Lower leg skin (tissue), 3 donors: ENCODE measurements around the gene LAMTOR5.

Experiments
- POLR2A ChIP-seq, 2 donors: fragments of 450-650 bp; IDR thresholded peaks; one replicate each; pipeline ENCODE4 v1.6.1; 2016 to 2017; ENCODE audit warnings: antibody characterized with exemption in 2 of 2, mild to moderate bottlenecking in 1 of 2, moderate library complexity in 1 of 2
- TF ChIP-seq, protein P1 (sequence below), 3 donors: fragments of 450-650 bp; IDR thresholded peaks; one replicate each; pipeline ENCODE4 v1.5.1; 2016; ENCODE audit warnings: antibody characterized with exemption in 3 of 3, mild to moderate bottlenecking in 3 of 3, moderate library complexity in 2 of 3

- TF ChIP-seq, protein P1, sequence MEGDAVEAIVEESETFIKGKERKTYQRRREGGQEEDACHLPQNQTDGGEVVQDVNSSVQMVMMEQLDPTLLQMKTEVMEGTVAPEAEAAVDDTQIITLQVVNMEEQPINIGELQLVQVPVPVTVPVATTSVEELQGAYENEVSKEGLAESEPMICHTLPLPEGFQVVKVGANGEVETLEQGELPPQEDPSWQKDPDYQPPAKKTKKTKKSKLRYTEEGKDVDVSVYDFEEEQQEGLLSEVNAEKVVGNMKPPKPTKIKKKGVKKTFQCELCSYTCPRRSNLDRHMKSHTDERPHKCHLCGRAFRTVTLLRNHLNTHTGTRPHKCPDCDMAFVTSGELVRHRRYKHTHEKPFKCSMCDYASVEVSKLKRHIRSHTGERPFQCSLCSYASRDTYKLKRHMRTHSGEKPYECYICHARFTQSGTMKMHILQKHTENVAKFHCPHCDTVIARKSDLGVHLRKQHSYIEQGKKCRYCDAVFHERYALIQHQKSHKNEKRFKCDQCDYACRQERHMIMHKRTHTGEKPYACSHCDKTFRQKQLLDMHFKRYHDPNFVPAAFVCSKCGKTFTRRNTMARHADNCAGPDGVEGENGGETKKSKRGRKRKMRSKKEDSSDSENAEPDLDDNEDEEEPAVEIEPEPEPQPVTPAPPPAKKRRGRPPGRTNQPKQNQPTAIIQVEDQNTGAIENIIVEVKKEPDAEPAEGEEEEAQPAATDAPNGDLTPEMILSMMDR (IDR thresholded peaks at IDR 0.05): no peak
- TF ChIP-seq POLR2A (IDR thresholded peaks at IDR 0.05): no peak
Measured at GRCh38 chr1:110420023-110420662, 12.6 kb upstream of the LAMTOR5 start.
